GM18873 (cell line): Measurements from ENCODE around the gene RGS6.

ENCODE experiments used
- ATAC-seq: cut with Tn5 transposase; IDR thresholded peaks from one replicate; pipeline ENCODE4 v1.9.1; 2021; ENCODE audit warnings: mild to moderate bottlenecking, moderate library complexity, moderate number of reproducible peaks; ENCODE audit not compliant: unreplicated experiment, low FRiP score

Gene RGS6

GRCh38 chr14:72213424-72213823, 281.2 kb downstream of the RGS6 start:
- ATAC-seq: no peak

- no peak for ATAC-seq
Observed at GRCh38 chr14:72215080-72215479, 282.9 kb downstream of the RGS6 start.

DNA sequence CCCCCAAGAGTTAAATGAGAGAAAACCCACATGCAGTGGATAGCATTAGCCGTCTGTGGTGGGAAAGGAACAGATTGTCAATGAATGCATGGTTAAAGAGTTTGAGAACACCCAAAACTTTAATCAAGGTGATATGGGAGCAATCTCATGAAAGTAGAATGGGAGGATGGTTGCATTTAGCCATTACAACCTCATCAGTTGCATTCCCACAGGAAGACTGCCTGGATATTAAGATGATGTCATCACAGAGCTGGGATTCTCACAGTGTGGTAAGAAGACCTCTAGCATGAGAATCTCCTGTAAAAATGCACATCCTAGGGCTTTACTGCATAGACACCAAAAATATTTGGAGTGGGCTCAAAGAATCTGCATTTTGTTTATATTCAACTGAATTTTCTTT, 284.9 kb downstream of the RGS6 start:
- no peak for ATAC-seq

DNA sequence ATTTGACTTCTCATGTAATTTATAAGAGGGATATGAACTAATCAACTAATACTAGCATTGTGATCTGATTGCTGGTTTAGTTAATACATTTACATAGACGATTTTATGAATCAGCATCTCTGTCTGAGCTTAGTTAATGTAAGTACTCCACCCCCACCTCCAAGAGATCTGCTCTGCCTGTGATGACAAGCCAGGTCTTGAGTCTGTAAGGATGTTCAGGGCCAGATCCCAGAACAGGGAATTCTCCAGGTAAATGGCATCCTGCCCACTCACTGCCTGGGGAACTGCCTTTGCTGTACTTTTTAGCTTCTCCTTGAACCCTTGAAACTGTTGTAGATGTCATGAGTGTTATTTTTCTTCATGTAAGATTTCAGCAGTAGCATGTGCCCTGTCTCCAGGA, 289.8 kb downstream of the RGS6 start:
- ATAC-seq: no peak

- no peak for ATAC-seq
Observed at GRCh38 chr14:72236629-72237028, 304.4 kb downstream of the RGS6 start.

GRCh38 chr14:72237722-72238666, 305.8 kb downstream of the RGS6 start:
- no peak for ATAC-seq

DNA sequence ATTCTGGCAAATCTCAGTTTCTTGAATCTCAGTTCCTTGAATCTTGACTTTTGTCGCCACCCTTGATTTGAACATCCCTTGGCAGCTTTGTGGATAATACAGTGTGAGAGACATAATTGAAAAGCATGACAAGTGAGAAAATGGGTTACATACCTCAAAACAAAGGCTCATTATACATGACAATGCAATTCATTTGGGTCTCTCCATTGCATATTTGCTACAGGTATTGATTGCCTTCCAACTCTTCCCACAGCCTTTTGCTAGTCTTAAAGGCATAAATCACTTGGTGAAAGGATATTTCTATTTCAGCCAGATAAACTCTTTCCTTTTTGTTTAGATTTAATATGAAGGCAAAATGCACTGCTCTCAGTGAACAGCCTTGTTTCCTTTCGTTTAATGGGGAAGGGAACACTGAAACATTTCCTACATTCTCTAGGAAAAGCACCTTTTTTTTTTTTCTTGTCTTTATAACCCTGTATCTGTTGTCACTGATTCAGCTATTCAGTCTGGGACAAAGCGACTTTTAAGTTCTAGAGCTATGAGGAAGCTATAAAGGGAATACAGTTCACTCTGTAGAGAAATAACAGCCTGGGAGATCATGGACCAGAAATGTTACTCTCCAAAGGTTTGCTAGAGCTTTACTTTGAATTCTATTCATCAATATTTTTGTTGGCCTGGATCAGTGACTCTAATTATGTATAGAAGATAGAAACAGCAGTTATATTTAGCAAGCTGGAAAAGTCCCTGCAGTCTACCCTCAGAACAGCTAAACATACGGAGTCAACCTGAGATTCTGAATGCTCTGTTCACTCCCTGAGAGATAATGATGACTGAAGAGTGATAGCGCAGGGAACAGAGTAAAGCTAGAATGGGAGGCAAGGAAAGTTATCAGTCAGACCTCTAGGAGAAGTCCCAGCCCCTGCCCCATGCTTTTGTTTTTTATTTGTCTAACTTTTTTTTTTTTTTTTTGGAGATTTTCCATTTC, 311.4 kb downstream of the RGS6 start:
- ATAC-seq: no peak

DNA sequence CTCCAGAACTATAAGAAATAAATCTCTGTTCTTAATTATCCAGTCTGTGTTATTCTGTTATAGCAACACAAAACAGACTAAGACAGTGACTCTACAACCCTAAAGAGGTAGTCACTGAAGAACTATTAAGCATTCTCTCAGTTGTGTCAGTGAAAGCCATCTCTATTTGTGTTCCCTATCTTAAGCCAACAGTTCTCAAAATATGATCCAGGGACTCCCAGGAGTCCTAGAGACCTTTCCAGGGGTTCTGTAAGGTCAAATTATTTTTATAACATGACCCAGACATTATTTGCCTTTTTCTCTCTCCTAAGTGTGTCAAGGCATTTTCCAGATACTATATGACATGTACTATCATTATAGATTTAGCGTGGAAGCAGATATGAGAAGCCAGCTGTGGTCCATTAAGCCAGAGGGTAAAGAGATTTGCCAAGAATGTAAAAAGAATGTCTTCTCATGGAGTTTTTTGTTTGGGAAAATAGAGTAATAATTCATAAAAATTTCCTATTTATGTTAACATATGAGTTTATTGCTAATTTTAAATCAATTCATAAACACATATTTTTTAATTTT, 315.8 kb downstream of the RGS6 start:
- no peak for ATAC-seq

GRCh38 chr14:72253503-72253902, 321.3 kb downstream of the RGS6 start:
- no peak for ATAC-seq

DNA sequence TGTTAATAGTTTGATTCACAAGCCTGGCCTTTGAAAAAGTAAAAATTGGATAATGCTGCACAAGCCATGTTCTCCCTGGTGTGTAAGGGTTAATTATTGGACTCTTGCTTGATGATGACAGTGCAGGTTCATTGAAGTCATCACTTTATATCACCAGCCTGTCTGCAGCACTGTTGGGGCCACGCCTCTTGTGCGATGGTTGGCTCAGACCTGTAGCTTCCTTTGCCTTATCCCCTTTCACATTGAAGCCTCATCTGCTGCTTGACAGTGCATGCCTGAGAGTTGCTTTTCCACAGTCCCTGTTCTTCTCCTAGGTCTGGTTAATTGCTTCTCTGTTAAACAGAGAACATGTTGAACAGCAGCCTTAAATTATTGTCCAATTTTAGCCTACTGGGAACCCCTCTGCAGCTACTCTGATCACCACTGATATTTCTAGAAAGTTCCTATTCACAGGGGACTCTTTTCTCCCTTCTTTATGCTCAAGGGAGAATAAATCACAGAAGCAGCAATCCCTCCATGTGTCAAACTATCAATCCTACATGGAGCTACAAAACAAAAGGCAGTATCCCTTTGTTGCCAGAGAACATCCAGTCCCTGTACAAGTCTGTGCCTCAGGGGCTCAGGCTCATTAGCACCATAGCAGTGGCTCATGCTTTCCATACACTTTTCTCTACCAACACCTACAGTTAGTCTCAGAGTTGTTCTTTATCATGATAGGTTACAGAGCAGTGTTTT, 322.1 kb downstream of the RGS6 start:
- ATAC-seq: no peak

- no peak for ATAC-seq
Observed at GRCh38 chr14:72254937-72255472, 322.8 kb downstream of the RGS6 start.

DNA sequence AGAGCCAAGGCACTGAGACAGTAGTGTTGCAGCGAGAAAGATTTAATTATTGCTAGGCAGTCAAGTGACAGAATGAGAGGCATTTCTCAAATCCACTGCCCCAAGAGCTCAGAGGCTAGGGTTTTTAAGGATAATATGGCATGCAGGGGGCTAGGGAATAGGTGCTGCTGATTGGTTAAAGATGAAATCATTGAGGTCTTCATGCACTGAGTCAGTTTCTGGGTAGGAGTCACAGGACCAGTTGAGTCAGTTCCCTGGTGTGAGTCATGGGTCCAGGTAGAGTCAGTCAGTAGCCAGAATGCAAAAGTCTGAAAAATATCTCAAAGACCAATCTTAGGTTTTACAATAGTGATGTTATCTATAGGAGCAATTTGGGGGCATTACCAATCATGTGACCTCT, 323.8 kb downstream of the RGS6 start:
- no peak for ATAC-seq

GRCh38 chr14:72261068-72261467, 328.8 kb downstream of the RGS6 start:
- no peak for ATAC-seq

DNA sequence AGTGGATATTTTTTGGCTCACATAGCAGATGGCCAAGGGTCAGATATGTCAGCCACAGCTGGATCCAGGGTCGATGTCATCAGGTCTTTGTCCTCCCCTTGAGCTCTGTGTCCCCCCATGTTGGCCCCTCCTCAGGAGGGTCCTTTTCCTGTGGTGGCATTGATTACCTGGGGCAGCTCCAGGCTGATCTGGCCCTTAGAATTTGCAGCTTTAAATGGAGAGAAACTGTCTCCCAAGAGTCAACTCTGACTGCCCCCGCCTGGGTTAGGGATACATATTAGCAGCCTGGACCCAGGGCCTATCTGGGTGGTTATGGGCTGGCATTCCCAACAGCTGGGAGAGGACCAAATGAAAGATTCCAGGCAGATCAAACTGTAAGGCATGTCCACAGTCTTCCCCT, 330.5 kb downstream of the RGS6 start:
- ATAC-seq: no peak

DNA sequence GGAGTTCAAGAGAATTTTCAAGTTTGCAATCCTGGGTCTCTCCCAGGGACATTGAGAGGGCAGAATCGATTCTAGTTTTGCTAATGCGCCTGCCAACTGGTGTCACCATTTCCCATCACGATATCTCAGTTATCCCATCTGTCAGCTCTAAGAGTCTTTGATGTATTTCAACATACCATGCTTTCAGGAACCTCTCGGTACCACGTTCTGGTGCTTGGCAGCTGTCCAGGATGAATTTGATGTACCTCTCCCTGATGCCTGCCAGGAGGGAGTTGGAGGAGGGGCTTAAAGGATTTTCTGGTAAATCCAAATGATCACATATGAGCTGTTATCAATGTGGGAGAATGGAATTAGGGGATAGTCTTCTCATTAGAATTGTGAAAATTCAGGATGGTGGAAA, 332.5 kb downstream of the RGS6 start:
- no peak for ATAC-seq

DNA sequence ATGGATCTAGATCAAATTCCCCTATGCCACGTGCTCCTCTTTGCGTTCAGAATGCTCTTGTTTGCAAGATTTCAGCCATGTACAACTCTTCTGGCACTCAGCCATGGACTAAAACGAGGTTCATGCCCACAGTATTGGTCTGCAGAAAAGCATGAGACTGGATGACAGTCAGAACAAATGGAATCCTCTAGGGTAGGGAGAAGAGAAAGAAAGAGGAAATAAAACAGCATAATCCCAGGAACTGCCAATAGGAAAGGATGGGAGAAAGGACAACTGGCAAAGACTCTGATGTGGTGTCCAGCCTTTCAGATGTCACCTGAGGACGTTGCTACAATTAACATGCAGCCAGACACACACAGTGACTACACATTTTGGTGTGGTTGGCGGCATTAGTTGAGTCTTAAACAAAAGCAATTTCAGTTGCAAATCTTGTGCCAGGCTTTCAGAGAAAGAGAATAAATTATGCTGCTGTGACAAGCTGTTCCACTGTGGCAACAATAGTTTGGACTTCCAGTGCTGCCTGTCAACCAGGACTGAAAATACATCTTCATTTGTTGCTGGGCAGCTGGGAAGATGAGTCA, 338.0 kb downstream of the RGS6 start:
- no peak for ATAC-seq

- ATAC-seq: no peak
Observed at GRCh38 chr14:72270749-72271148, 338.5 kb downstream of the RGS6 start.

- ATAC-seq: no peak
Observed at GRCh38 chr14:72275242-72275641, 343.0 kb downstream of the RGS6 start.

DNA sequence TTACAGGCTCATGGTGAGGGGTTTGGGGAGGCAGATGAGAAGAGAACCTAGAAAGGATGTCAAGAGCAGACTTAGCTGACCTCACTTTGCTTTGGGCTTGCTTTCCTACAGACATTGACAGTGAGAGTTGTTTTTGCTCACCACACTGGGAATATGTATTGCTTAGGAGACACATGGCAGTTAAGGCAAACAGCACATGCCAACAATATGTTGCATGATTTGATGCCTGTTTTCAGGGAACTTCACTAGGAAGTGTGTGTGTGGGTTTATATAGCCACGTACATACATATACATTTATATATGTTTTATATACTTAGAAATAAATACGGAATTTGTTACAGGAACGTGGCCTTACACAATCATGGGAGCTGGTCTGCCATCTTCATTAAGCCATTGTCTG, 346.1 kb downstream of the RGS6 start:
- ATAC-seq: no peak

- ATAC-seq: no peak
Observed at GRCh38 chr14:72284176-72284575, 351.9 kb downstream of the RGS6 start.
